ENCODE data around the gene ZDHHC17. TPM values are rescaled to one million over a fixed set of nuclear protein-coding genes. Genes with fewer than 3 reads are reported as not detected.

Gene ZDHHC17
- total and polyA plus RNA-seq, 2 of the 13 experiments (the other 11 are each of a cell fraction or from before 2014, with no cell fraction given): 36.7 to 38.5 TPM

DNA sequence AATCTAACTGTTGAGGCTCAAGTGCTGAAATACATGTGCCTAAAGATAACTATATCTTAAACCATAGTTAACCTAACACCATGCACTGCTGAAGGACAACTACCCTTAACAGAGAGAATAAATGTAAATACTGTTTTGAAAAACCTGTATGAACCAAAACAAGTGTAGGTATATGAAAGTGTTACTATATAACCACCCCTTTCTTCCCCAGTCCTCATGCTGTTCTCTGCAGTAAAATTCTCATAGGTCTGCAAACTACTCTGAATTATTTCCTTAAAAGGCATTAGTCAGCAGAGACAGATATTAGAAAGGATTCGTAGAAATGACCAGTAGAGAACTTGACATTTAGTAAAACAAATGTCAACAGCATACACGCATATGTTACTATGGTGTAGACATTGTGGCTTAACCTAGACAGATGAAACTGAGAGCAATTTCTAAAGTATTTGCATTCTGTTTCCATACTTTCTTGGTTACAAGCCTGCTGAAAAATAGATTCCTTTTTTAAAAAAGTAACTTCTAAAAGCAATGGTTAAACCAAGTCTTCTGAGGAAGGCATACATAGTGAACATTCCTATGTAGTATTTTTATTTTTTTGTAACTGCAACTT lies 101.0 kb downstream of the ZDHHC17 start:
- FAIRE-seq: no peak
- H3K4me1 ChIP-seq (ENCODE audit: insufficient read depth, low read length): no peaks in the 10 kb centered on the region
- in situ Hi-C loops (cut with HindIII; ENCODE audit: extremely low pct_ligation_motif_present, low pct_unique_long_range_greater_than_20kb): no loop called here
- H3K27me3 ChIP-seq (ENCODE audit: control insufficient read depth in 1 of 2, insufficient read depth in 2 of 2, low read length in 2 of 2): no peaks in the 10 kb centered on the region
- POLR2A ChIA-PET: no interaction called here
- no peaks in the 10 kb centered on the region for H3K79me2 ChIP-seq (ENCODE audit: insufficient read depth, low read length)
- H4K20me1 ChIP-seq (ENCODE audit: insufficient read depth, low read length): no peaks in the 10 kb centered on the region
- 87% methylated on average over 2 of the region's 2 CpGs for WGBS (ENCODE audit: low lambda C conversion rate)
- no peak overlapping the region for H3K9ac ChIP-seq (ENCODE audit: insufficient read depth, low read depth, low read length)
- H3K36me3 ChIP-seq (replicated peaks in 1 of 2; ENCODE audit: control insufficient read depth in 1 of 2, insufficient read depth in 2 of 2, low read length in 2 of 2): no peaks in the 10 kb centered on the region
- intact Hi-C loops (cut with micrococcal nuclease; ENCODE audit: unreplicated experiment): no loop called here
- H2AFZ ChIP-seq (ENCODE audit: low read length): no peak overlapping the region
- H3K9me3 ChIP-seq (ENCODE audit: low read length): no peaks in the 10 kb centered on the region
- no peak for DNase-seq (ENCODE audit: low spot score)
- TF ChIP-seq ZFP41 (CRISPR knock-in tag; IDR thresholded peaks at IDR 0.05; ENCODE audit: borderline replicate concordance): no peak
- TF ChIP-seq, protein P1, sequence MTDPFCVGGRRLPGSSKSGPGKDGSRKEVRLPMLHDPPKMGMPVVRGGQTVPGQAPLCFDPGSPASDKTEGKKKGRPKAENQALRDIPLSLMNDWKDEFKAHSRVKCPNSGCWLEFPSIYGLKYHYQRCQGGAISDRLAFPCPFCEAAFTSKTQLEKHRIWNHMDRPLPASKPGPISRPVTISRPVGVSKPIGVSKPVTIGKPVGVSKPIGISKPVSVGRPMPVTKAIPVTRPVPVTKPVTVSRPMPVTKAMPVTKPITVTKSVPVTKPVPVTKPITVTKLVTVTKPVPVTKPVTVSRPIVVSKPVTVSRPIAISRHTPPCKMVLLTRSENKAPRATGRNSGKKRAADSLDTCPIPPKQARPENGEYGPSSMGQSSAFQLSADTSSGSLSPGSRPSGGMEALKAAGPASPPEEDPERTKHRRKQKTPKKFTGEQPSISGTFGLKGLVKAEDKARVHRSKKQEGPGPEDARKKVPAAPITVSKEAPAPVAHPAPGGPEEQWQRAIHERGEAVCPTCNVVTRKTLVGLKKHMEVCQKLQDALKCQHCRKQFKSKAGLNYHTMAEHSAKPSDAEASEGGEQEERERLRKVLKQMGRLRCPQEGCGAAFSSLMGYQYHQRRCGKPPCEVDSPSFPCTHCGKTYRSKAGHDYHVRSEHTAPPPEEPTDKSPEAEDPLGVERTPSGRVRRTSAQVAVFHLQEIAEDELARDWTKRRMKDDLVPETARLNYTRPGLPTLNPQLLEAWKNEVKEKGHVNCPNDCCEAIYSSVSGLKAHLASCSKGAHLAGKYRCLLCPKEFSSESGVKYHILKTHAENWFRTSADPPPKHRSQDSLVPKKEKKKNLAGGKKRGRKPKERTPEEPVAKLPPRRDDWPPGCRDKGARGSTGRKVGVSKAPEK (CRISPR knock-in tag; IDR thresholded peaks at IDR 0.05; ENCODE audit: borderline replicate concordance): no peak
- no peak for TF ChIP-seq RFXAP (CRISPR knock-in tag; IDR thresholded peaks at IDR 0.05; ENCODE audit: borderline replicate concordance)
- TF ChIP-seq SRF (IDR thresholded peaks at IDR 0.05; ENCODE audit: low read depth, low read length): no peak
- TF ChIP-seq, protein P2, sequence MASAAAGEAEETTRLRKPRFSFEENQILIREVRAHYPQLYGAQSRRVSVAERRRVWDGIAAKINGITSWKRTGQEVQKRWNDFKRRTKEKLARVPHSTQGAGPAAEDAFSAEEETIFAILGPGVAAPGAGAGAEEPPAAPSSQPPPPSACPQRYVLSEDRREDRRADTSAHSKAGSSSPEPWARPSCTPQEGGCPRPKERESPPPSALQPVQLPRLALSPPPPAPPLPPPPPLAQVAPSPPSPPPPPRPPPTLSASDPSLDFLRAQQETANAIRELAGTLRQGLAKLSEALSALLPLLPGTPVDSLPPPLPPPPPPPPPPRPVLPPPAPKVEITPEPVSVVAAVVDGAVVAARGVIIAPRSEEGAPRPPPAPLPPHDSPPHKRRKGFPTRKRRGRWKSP (CRISPR knock-in tag; IDR thresholded peaks at IDR 0.05): no peak
- TF ChIP-seq SAFB2 (CRISPR knock-in tag; IDR thresholded peaks at IDR 0.05; ENCODE audit: borderline replicate concordance, low read depth): no peak
- TF ChIP-seq HDAC6 (IDR thresholded peaks at IDR 0.05; ENCODE audit: low read depth, low read length): no peak
- TF ChIP-seq, protein P3, sequence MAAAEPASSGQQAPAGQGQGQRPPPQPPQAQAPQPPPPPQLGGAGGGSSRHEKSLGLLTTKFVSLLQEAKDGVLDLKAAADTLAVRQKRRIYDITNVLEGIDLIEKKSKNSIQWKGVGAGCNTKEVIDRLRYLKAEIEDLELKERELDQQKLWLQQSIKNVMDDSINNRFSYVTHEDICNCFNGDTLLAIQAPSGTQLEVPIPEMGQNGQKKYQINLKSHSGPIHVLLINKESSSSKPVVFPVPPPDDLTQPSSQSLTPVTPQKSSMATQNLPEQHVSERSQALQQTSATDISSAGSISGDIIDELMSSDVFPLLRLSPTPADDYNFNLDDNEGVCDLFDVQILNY (CRISPR knock-in tag; conservative IDR thresholded peaks at IDR 0.05): no peak
- TF ChIP-seq, protein P4, sequence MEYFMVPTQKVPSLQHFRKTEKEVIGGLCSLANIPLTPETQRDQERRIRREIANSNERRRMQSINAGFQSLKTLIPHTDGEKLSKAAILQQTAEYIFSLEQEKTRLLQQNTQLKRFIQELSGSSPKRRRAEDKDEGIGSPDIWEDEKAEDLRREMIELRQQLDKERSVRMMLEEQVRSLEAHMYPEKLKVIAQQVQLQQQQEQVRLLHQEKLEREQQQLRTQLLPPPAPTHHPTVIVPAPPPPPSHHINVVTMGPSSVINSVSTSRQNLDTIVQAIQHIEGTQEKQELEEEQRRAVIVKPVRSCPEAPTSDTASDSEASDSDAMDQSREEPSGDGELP (IDR thresholded peaks at IDR 0.05; ENCODE audit: borderline replicate concordance, low read depth): no peak
- no peak for TF ChIP-seq ZBTB7A (CRISPR knock-in tag; IDR thresholded peaks at IDR 0.05)
- H3K27ac ChIP-seq (ENCODE audit: extremely low read length, insufficient read depth, low read length): no peak overlapping the region
- CTCF ChIA-PET (ENCODE audit: low intra/inter-chr PET ratio, low total read pairs): no interaction called here
- H3K4me3 ChIP-seq (replicated peaks in 1 of 3; ENCODE audit: insufficient read depth in 1 of 3, low read depth in 2 of 3, low read length in 3 of 3): no peak overlapping the region
- no peak overlapping the region for H3K4me2 ChIP-seq (ENCODE audit: low read depth, low read length)
- no TSS peak for BruUV-seq (replicated peaks)
- no peak for ATAC-seq

Measured in HepG2 (cell line).